ENCODE data around the gene PRKAA1. TPM values are rescaled to one million over a fixed set of nuclear protein-coding genes. Genes with fewer than 3 reads are reported as not detected.

Gene PRKAA1
- total RNA-seq, 1 experiment from 2014 or later: 31.2 TPM

- Mint-ChIP-seq H3K27me3 (ENCODE audit: low read depth) (no peaks in the 10 kb centered on the region), H3K9me3 (no peaks in the 10 kb centered on the region), H3K4me3 (no peak overlapping the region), H3K27ac (no peak overlapping the region), H3K36me3 (peaks cover 29% of the 10 kb centered on the region), H3K4me1 (no peaks in the 10 kb centered on the region)
- ATAC-seq: no peak
- ChIA-PET CTCF (no interaction called here), POLR2A (no interaction called here)
- TF ChIP-seq FOXP1 (CRISPR knock-in tag; IDR thresholded peaks at IDR 0.05; ENCODE audit: borderline replicate concordance) (no peak), MXD4 (CRISPR knock-in tag; IDR thresholded peaks at IDR 0.05; ENCODE audit: borderline replicate concordance) (no peak), ELF4 (CRISPR knock-in tag; IDR thresholded peaks at IDR 0.05; ENCODE audit: low read depth) (no peak), ZNF423 (CRISPR knock-in tag; IDR thresholded peaks at IDR 0.05) (no peak), ARID4B (CRISPR knock-in tag; IDR thresholded peaks at IDR 0.05; ENCODE audit: borderline replicate concordance) (no peak)
- no peak for DNase-seq (ENCODE audit: low spot score)
These were observed 23.6 kb downstream of the PRKAA1 start for GRCh38 chr5:40774623-40775022.

GRCh38 chr5:40770764-40771163 is 27.4 kb downstream of the PRKAA1 start:
- CTCF ChIA-PET: no interaction called here
- TF ChIP-seq NFE2L1 (CRISPR knock-in tag; IDR thresholded peaks at IDR 0.05) (no peak), HMGA2 (CRISPR knock-in tag; IDR thresholded peaks at IDR 0.05) (peak; percentile 94), CREM (CRISPR knock-in tag; IDR thresholded peaks at IDR 0.05) (no peak), JUN (CRISPR knock-in tag; IDR thresholded peaks at IDR 0.05) (no peak), STAT6 (CRISPR knock-in tag; conservative IDR thresholded peaks at IDR 0.05; ENCODE audit: low read depth) (no peak), ZNF281 (CRISPR knock-in tag; IDR thresholded peaks at IDR 0.05) (no peak), IRF1 (CRISPR knock-in tag; IDR thresholded peaks at IDR 0.05) (no peak), GTF2I (CRISPR knock-in tag; conservative IDR thresholded peaks at IDR 0.05) (no peak)
- POLR2A ChIA-PET: no interaction called here

More at GRCh38 chr5:40770764-40771163, 27.4 kb downstream of the PRKAA1 start:
- no peak for ATAC-seq
- Mint-ChIP-seq H3K9me3 (no peaks in the 10 kb centered on the region), H3K27me3 (ENCODE audit: low read depth) (no peaks in the 10 kb centered on the region), H3K4me3 (no peak overlapping the region), H3K36me3 (peaks cover 43% of the 10 kb centered on the region), H3K4me1 (no peaks in the 10 kb centered on the region), H3K27ac (no peak overlapping the region)
- no peak for DNase-seq (ENCODE audit: low spot score)

Data from WTC11 (cell line).